GM18517 (cell line): ENCODE measurements around the gene MEOX2.

Source experiments
- ATAC-seq: cut with Tn5 transposase; IDR thresholded peaks from one replicate; pipeline ENCODE4 v1.9.1; 2021; ENCODE audit warnings: mild to moderate bottlenecking, moderate library complexity; ENCODE audit not compliant: unreplicated experiment

MEOX2 gene

DNA sequence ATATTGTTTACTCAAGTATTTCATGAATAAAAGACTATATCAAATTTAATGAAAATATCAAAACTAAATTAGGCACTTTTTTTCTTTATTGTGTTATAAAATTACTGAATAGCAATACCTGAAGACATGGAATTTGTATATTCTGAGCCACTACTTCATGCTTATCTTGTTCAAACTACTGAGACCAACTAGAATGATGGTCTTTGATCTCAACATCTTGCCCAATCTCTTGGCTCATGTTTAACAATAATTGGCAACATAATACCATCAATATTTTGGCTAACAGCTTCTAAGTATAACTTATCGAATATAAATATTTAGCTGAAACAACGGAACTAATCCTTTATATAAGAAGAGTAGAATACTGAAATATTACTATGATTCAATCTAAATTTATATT lies 68.2 kb downstream of the MEOX2 start:
- ATAC-seq: no peak

DNA sequence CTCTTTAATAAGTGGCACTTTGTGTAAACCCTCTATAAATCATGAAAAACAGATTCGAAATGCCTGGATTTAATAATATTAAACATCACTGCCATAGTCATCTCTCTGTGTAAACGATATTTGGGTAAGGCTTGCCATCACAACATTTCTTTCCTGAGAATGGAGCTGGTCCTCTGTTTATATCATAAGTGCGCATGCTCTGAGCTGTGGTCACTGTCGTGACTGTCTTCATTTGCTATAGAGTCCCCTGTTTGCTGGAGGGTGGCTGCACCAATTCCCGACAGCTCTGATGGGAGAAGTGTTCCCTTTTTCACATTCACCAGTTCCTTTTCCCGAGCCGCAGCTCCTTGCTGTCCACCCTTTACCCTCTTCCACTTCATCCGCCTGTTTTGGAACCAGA lies 74.3 kb downstream of the MEOX2 start:
- ATAC-seq: no peak

DNA sequence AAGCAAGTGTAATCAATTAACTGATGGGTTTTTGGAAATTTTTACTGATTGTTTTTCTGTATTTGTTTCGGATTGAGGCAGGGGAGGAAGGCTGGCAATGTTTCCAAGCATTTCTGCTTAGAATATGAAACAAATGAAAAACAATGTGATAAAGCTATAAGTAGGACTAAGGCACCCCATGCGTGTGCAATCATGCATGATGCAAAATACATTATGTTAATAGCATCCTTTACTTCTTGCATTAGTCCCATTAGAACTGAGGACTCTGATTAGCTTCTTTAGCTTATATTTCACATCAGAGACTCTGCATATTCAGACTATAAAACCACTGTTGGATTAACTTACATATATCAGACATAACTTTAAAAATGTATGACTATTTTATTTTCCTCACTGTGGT lies 76.0 kb downstream of the MEOX2 start:
- ATAC-seq: no peak

DNA sequence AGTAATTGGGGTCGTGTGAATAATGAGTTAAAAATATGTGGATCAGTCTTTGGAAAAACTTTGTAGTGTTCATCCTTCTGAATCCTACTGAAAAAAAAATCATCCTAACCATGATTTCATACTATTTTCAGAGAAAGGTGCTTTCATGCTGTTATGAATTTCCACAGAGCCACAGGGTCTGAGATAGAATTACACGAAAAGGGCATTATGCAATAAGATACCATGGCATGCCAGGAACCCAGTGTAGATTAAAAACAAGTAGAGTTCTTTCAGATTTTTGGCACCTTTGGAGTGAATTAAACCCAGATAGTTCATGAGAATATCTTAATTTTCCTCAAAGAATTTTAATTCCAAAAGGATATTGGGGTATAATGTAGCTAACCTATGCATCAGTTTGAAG lies 77.2 kb downstream of the MEOX2 start:
- no peak for ATAC-seq

DNA sequence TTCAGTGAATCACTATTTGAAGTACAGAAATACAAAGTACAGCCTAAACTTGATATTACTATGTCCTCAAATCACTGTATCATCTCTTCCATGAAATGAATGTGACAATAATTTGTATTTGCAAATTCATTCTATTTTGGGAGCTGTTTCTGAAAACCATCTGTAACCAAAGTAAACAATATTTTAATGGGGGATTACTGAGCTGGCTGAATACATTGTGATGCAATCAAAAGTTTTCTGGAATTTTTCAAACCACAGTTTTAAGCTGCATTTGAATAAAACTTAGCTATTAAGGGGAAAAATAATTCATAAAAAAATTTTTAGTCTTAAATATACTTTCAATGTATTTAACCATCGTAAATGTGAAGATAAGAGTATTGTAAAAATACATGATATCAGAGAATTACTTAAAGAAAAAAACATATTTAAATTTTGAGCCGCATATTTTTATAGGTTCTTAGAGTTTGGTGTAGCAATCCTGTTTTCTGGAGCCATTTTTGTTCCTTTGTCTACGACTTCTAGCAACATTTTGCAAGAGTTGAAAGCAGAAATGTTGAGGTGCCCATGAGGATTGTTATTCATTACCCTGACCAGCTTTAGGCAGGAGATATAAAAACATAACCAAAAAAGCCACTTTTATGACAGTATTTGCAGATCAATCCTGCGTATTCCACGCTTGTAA lies 78.8 kb downstream of the MEOX2 start:
- ATAC-seq: no peak

DNA sequence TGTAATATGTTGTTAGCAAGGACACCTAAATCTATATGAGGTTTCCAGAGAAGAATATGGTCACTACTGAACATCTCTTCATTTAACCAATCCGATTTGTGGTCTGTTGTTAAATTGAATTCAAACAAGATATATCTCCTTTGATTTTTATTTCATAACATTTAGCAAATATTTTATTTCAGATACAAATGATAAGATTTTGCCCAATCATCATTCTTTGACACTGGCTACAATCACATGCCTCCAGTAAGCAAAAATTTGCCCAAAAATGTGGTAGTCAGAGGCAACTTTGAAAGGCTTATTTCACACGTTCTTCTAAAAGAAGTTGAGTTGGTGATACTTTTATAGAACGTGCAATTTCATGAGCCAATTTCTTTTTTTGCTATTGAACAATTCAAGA lies 79.9 kb downstream of the MEOX2 start:
- ATAC-seq: no peak

DNA sequence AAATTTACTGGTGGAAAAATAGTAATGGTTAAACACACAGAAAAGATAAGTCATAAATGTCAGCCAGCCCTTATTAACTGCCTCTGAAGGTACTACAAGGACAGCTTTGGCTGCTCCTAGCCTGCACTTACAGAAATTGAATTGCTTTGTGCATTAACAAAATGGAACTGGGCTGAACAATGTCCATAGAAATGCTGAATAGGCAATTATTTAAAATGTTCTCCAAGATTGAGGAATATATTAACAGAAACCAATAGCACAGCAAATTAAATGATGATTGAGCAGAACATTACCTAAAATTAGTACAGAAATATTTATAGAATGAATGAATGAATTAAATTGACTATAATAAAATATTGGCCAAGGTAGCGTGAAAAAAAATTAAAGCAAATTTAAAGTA lies 82.3 kb downstream of the MEOX2 start:
- ATAC-seq: no peak

DNA sequence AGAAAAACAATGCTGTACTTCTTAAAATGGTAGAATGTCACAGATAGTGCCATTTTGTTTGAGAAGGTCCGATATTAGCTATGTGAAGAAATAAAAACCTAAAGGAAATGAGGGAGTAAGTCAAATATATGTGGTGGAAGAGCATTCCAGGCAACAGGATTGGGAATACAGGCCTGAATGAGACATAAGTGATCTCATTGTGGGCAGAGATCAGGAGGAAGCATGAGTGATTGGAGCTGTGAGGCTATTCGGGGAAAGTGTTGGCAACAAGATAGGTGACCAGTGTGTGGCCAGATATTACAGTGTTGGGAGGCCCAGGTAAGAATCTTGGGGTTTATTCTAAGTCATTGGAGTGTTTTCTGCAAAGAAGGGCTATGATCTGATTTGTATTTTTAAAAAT lies 83.4 kb downstream of the MEOX2 start:
- ATAC-seq: no peak

DNA sequence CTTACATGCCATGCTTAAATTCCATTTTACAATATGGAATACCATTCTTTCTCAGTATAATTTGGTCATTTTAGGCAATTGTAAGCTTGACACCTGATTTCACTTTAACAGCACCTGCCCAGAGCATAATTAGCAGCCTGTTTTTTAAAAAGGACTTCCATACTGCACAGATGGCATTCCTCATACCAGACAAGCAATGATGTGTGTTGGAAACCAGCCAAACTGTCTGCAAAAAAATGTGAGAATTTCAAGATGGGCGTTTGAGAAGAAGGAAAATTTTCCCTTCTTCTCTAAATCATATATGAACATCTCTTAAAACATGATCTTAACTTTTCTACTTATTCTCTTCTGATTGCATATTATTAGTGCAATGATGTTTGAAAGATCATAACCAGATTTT lies 84.2 kb downstream of the MEOX2 start:
- no peak for ATAC-seq

DNA sequence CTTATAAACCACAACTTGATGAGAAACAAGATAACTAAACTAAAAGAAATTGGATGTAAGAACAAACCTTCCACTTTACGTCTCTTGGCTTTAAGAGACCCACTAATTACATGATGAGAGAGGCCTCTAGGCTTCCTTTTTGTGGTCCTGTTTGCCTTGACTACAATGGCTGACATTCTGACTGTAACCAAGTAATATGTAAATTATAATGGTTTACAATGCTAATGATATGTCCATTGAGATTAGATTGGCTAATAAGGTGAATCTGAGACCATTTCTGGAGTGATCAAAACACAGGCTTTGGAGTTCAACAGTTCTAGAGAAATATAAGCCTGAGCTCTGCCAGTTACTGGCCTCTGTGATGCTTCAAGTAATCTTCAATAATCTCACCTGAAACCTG lies 85.3 kb downstream of the MEOX2 start:
- no peak for ATAC-seq

DNA sequence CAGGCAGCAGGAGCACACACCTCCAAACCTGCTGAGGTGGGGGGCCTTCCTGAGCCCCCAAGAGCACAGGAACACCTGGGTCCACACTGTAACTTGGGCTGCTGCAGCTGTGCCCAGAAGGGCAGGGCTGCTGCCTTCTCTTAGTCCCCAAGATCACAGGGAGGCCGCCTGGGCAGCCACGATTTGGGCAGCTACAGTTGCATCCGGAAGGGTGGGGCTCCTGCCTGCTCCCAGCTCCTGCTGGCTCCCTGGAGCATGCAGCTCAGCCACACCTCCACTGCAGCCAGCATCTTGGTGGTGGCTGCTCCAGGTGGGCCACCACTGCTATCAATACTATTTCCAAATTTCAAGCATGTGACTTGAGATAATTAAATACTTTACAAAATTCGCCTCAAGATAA lies 86.2 kb downstream of the MEOX2 start:
- ATAC-seq: no peak

DNA sequence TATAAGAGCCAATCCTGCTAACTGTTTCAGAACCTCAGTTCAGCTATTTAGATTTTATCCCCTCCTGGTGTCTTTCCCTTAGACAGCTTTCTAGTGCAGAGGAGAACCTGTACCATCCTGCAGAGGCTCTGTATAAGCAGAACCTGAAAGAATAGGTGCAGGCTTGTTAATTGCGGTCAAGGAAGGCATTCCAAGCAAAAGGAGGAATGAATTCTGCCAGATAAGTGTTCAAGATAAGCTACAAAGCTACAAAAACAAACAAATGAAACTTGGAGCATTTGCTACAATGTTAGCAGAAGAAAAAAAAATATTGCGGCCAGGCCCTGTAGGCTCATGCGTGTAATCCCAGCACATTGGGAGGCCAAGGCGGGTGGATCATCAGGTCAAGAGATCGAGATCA lies 92.0 kb downstream of the MEOX2 start:
- no peak for ATAC-seq

DNA sequence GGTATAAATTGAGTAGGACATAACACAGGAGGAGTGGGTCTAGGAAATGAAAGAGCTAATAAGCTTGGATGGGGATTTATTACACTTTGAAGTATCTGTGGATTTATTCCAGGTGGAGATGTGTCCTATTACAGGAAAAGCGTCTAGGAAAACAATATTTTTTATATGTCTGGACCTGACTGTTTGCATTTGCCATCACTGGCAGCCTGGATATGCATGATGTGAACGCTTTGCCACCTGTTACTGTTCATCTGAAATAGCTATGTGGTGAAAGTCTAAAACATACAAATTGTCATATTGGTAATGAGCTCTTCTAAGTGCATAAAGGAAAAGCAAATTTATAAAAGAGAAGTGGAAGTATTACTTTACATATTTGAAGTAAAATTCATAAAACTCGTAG lies 93.1 kb downstream of the MEOX2 start:
- ATAC-seq: no peak

DNA sequence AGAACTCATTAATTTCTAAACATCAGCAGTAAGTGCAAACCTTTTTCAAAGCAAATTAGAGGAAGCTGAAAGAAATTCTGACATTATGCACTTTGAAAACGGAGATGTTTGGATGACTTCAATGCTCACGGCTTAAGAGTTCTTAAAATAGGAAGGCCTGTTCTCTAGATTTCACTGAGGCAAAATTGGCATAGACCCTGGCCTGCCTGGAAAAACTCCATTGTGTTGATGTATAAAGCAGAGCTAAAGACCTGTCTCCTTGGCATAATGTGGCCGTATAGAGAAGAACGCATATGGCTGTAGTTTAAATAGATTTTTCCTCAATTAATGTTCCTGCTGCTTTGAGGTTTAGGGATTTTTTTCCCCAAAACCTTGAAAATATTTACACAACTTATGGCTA lies 100.2 kb downstream of the MEOX2 start:
- ATAC-seq: no peak

DNA sequence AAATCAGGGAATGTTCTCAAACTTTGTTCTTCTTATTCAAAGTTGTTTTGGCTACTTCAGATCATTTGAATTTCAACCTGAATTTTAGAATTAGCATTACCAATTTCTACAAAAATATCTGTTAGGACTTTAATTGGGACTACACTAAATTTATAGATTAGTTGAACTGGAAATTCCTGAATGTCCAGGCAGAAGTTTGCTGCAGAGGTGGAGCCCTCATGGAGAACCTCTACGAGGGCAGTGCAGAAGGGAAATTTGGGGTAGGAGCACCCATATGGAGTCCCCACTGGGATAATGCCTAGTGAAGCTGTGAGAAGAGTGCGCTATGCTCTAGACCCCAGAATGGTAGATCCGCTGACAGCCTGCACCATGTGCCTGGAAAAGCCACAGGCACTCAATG lies 101.9 kb downstream of the MEOX2 start:
- no peak for ATAC-seq

DNA sequence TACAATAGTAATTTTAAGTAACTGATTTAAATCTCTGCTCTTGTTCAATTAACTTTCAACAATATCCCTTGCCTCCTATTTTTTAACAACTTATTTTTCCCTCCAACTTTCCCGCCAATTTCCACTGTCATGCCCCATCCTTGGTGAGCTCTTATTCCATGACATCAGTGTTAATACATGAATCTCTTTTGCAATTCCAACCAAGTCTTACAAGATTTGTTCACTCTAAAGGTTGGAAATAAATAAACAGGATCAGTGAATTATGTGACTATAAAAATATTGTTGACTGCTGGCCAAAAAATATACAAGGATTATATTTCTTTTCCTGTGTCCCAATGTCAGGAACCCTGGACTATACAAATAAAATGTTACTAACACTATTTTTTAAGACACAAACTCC lies 103.7 kb downstream of the MEOX2 start:
- ATAC-seq: no peak

DNA sequence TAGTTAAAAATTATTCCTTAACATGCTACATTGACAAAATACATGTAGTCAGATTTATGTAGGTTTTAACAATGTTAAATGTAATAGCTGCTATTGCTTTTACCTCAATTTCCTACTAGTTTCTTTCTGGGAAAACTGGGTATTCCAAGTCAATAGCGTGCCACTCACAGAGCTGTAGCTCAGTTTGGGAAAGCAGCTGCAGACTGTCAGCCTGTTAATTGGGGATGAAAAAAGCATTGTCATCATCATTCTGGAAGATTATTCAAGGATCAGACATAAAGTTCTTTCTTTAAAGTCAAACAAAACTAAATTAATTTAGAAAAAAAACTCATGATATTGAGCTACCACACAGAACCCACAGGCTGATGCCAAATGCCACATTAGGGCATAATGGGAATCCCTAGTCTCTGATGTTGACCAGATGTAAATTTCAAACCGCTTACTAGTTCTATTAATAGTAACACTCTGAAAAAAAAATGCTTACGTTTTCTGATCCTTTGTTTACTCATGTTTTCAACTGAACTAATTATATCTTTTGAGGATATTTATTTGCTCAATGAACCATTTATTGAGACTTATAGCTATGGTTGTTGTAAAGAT lies 105.0 kb downstream of the MEOX2 start:
- ATAC-seq: no peak

DNA sequence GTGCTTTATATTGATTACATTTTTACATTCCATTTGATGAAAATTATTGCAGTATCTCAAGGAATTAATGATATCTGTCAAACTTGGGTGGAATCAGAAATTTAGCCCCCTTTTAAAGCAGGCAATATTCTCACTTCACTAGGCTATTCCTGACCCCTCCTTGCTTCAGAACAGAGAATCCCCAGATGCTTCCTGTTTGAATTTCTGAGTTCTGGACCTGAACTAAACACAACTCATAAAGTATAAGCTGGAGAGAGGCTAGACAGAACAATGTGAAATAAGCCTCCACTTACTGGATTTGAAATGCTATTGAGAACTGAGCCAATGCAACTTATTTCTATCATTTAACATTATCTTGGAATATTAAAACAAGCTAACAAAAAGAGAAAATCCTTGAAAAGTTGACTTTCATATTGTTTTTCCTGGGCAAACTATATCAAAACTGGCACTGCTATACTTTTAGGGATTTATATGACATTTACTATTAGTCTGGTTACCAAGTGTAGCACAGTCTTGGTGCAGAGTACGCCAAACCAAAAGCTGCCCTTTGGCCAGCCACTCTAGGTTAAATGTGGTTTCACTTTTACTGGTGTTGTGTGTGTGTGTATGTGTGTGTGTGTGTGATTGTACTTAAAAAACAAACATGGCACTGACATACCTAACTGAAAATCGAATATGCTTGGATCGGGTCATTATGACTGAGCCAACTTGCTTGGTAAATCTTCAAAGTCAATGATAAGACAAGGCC lies 105.7 kb downstream of the MEOX2 start:
- no peak for ATAC-seq

DNA sequence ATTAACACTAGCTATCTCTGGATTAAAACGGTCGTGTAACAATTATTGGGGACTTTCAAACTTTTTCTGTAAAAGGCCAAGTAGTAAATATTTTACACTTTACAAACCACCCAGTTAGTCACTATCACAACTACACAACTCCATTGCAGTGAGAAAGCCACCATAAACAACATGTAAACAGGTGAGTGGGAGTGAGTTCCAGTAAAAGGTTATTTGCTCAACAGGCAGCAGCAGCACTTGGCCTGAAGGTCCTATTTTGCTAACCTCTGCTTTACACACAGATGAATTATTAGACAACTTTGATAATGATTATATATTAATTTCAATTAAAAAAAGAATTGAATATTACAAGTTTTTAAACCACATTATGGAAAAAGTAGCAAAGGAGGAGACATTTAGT lies 108.9 kb downstream of the MEOX2 start:
- ATAC-seq: no peak

DNA sequence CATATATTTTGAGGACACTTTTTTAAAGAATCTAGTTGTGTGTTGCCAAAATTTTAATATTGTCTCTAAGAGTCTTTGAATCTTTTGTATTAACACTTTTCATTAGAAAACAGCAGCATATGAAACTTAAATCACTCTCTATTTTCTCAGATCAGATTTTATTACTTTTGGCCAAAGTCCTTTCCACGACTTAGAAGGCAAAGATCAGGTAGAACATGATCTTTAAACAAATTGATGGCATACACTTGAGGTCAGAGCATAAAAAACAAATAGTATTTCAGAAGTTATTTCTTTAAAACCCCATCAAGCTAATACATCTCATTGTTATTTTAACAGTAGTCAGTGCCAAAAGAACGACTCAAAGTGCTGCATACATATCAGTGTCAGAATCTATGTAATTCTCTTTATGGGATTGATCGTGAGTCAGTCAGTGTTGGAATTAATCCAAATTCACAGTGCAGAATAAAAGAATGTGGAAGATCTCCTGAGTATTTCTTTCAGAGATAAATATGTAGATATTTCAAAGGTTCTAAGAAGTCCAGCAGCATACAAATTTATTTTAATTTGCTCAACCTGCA lies 115.1 kb downstream of the MEOX2 start:
- ATAC-seq: no peak

DNA sequence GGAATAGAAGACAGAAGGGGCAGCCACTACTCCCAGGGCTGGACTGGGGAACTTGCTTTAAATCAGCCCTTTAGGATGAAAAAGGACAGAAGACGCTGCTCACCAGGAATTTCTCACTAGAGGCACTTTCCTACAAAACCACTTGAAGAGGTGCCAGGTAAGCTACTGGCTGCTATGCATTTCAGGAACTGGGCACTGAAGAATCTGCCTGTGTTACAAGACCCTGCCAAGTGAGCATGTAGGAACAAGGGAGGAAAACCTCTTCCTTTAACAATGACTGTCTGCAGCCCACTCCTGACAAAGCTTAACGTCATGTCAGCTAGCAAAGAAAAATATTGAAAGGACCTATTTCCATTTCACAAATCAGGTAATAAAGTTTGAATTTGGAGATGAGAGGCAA lies 118.8 kb downstream of the MEOX2 start:
- no peak for ATAC-seq

DNA sequence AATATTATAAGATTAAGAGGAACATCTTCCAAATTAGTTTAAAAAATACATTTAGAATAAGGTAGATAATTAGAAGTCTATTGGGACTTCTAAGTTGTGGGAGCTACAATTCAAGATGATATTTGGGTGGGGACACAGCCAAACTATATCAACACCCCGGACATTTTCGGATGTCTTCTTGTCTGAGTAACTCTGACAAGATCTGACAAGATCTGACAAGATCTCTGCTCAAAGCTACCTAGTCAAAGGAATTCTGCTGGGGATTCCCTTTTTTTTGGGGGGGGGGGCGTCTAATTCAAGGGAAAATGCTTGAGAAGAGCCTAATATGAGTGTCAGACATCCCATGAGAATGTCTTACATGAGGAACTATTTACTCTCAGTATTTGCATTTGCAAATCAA lies 119.4 kb downstream of the MEOX2 start:
- ATAC-seq: no peak
